ENCODE data around the gene ATP6V1G1.

GRCh38 chr9:114538241-114538640 is 49.3 kb upstream of the ATP6V1G1 start:
- no peak for TF ChIP-seq GATA3 (IDR thresholded peaks at IDR 0.05; ENCODE audit: low read depth, low read length)
- TF ChIP-seq GATA2 (IDR thresholded peaks at IDR 0.05; ENCODE audit: low read depth, low read length), result no peak

All from SH-SY5Y (cell line).